ENCODE data around the gene STARD13.

DNA sequence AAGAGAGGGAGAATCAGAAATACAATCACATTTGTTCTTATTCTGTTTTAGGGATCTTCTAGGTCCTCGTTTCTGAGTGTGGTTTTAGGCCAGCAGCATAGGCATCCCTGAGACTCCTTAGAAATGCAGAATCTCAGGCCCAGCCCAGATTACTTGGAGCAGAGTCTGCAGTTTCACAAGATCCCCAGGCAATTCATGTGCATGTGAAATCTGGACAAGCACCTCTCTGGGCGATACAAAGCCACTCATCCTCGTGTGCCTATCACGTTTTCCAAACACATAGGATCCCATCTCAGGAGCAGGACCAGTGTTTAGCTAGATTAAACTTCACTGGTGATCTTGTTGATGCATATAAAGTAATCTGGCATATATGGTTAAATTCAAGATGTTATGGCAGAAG is 182.1 kb downstream of the STARD13 start:
- TF ChIP-seq EZH2phosphoT487 (conservative IDR thresholded peaks at IDR 0.05; ENCODE audit: low read length) = no peak
- TF ChIP-seq, protein P1, sequence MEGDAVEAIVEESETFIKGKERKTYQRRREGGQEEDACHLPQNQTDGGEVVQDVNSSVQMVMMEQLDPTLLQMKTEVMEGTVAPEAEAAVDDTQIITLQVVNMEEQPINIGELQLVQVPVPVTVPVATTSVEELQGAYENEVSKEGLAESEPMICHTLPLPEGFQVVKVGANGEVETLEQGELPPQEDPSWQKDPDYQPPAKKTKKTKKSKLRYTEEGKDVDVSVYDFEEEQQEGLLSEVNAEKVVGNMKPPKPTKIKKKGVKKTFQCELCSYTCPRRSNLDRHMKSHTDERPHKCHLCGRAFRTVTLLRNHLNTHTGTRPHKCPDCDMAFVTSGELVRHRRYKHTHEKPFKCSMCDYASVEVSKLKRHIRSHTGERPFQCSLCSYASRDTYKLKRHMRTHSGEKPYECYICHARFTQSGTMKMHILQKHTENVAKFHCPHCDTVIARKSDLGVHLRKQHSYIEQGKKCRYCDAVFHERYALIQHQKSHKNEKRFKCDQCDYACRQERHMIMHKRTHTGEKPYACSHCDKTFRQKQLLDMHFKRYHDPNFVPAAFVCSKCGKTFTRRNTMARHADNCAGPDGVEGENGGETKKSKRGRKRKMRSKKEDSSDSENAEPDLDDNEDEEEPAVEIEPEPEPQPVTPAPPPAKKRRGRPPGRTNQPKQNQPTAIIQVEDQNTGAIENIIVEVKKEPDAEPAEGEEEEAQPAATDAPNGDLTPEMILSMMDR (IDR thresholded peaks at IDR 0.05; ENCODE audit: insufficient read depth, low read length, poor library complexity, severe bottlenecking) = no peak
